ENCODE data around the gene DGKQ. TPM values are rescaled to one million over a fixed set of nuclear protein-coding genes. Genes with fewer than 3 reads are reported as not detected.
A peak's percentile ranks its signal among the peaks of the same experiment; 100 is the strongest.

The DGKQ gene
- total RNA-seq, 1 experiment from 2014 or later = 22.0 TPM

DNA sequence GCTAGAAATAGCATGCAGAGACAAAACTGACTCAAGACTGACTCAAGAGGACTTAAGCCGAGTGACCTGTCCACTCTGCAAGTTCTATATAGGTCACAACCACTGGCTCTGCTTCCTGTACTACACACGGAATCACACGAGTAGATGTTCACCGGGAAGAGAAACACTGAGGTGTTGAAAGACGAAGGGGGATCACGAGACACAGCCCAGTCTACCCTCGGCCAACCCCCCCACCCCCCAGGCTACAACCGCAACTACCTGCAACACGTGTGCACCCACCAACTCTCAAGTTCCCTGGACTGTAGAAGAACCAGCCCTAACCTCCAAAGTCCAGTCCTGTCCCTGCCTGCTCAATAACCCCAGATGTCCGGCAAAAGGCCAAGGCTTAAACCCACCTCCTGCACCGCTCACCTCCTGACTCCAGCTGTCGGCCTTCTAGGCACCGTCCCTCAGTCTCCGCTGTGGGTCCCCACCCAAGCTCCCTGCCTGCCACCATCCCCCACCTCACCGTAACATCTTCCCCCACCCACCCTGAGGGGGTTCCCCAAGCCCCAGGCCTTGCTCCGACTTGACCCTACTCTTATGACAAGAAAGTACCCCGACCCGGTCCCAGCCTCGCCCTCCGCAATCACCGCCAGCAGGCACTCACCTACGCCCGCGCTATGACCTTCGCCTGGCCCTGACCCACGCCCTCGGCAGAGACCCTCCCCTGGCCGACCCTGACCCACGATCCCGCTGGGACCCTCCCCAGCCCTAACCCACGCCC, 42.0 kb downstream of the DGKQ start:
- Histone ChIP-seq H3K4me2 (ENCODE audit: low read length) (peak overlapping the region; percentile 100), H3K27me3 (ENCODE audit: insufficient read depth, low read length) (no peaks in the 10 kb centered on the region), H3K9ac (ENCODE audit: low read length) (peak overlapping the region; percentile 99), H3K4me3 (replicated peaks in 1 of 2; ENCODE audit: low read depth in 1 of 2, low read length in 2 of 2) (peak overlapping the region; percentile 91 to 98), H3K9me2 (ENCODE audit: insufficient read depth) (no peaks in the 10 kb centered on the region), H3K4me1 (ENCODE audit: control insufficient read depth in 1 of 2, insufficient read depth in 2 of 2, low read length in 2 of 2) (peaks cover 6 to 14% of the 10 kb centered on the region in 2 experiments; a peak in 3 of 4 replicates), H4K20me1 (ENCODE audit: insufficient read depth) (no peaks in the 10 kb centered on the region), H3K36me3 (ENCODE audit: control insufficient read depth in 1 of 2, insufficient read depth in 2 of 2, low read length in 2 of 2) (no peaks in the 10 kb centered on the region), H3K27ac (ENCODE audit: low read depth, low read length) (peak overlapping the region; percentile 84), H2AFZ (ENCODE audit: low read depth, low read length, poor library complexity, severe bottlenecking) (no peak overlapping the region), H3K9me3 (ENCODE audit: control insufficient read depth in 1 of 2, insufficient read depth in 1 of 2, low read depth in 1 of 2, low read length in 2 of 2) (no peaks in the 10 kb centered on the region), H3K79me2 (ENCODE audit: insufficient read depth, low read length) (peaks cover 58% of the 10 kb centered on the region)
- DNase-seq (ENCODE audit: low read depth, low spot score) (no peak), ATAC-seq (0 out of 2 replicates have a peak, but pooled peaks have one; percentile 6)
- TF ChIP-seq ZNF274 (IDR thresholded peaks at IDR 0.05; ENCODE audit: low read depth, low read length) (no peak), EZH2phosphoT487 (IDR thresholded peaks at IDR 0.05; ENCODE audit: borderline replicate concordance) (no peak), CEBPB (IDR thresholded peaks at IDR 0.05; ENCODE audit: low read depth) (no peak)
- TF ChIP-seq, protein P1, sequence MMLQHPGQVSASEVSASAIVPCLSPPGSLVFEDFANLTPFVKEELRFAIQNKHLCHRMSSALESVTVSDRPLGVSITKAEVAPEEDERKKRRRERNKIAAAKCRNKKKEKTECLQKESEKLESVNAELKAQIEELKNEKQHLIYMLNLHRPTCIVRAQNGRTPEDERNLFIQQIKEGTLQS (IDR thresholded peaks at IDR 0.05) = no peak
- intact Hi-C loops (cut with micrococcal nuclease) = no loop called here
- ChIA-PET POLR2A (no interaction called here), CTCF (interaction anchor here (1.0 to 1.2 kb wide), 2 partner anchors 56 to 189 kb away, joined by 3 to 7 read pairs; partner anchors contain the start of gene IDUA), RAD21 (ENCODE audit: low non-redundant PET in 1 of 2, low total read pairs in 2 of 2, uncharacterized antibody in 2 of 2, unreplicated experiment in 2 of 2) (no interaction called here)
- BruUV-seq (replicated peaks) = no TSS peak

DNA sequence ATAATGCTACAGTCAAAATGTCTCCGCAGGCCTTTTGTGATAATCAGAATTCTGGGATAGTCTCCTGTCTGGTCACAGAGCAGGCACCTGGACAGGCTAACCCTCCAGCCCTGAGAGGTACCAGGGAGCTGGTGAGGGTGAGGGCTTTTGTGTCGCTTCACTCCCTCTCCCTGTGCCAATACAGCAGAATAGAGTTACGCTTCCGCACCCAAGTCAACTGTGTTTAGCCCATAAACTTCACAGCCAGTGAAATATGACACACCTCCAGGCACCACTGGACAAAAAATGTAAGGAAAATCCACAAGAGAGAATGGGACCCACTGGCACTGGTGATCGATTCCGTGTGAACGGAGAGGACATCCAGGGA, 42.6 kb downstream of the DGKQ start:
- no peak for TF ChIP-seq JUND (IDR thresholded peaks at IDR 0.05)
- TF ChIP-seq, protein P1 (IDR thresholded peaks at IDR 0.05) = no peak
- no peak for TF ChIP-seq TCF7L2 (IDR thresholded peaks at IDR 0.05; ENCODE audit: borderline replicate concordance, extremely low read depth, insufficient read depth, insufficient read length)
- no peak for TF ChIP-seq ZNF274 (IDR thresholded peaks at IDR 0.05; ENCODE audit: low read depth, low read length)
- no peak for TF ChIP-seq YY1 (IDR thresholded peaks at IDR 0.05; ENCODE audit: extremely low read depth, insufficient replicate concordance, low read depth, low read length)
- TF ChIP-seq SIN3A (IDR thresholded peaks at IDR 0.05; ENCODE audit: low read depth) = no peak
- TF ChIP-seq EZH2 (IDR thresholded peaks at IDR 0.05) = no peak
- TF ChIP-seq SP1 (IDR thresholded peaks at IDR 0.05; ENCODE audit: low read depth) = no peak
- no peak for TF ChIP-seq EZH2phosphoT487 (IDR thresholded peaks at IDR 0.05; ENCODE audit: borderline replicate concordance)
- TF ChIP-seq CEBPB (IDR thresholded peaks at IDR 0.05; ENCODE audit: low read depth) = no peak
- TF ChIP-seq, protein P2, sequence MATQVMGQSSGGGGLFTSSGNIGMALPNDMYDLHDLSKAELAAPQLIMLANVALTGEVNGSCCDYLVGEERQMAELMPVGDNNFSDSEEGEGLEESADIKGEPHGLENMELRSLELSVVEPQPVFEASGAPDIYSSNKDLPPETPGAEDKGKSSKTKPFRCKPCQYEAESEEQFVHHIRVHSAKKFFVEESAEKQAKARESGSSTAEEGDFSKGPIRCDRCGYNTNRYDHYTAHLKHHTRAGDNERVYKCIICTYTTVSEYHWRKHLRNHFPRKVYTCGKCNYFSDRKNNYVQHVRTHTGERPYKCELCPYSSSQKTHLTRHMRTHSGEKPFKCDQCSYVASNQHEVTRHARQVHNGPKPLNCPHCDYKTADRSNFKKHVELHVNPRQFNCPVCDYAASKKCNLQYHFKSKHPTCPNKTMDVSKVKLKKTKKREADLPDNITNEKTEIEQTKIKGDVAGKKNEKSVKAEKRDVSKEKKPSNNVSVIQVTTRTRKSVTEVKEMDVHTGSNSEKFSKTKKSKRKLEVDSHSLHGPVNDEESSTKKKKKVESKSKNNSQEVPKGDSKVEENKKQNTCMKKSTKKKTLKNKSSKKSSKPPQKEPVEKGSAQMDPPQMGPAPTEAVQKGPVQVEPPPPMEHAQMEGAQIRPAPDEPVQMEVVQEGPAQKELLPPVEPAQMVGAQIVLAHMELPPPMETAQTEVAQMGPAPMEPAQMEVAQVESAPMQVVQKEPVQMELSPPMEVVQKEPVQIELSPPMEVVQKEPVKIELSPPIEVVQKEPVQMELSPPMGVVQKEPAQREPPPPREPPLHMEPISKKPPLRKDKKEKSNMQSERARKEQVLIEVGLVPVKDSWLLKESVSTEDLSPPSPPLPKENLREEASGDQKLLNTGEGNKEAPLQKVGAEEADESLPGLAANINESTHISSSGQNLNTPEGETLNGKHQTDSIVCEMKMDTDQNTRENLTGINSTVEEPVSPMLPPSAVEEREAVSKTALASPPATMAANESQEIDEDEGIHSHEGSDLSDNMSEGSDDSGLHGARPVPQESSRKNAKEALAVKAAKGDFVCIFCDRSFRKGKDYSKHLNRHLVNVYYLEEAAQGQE (IDR thresholded peaks at IDR 0.05; ENCODE audit: low read depth) = no peak
- no peak for TF ChIP-seq ZFX (IDR thresholded peaks at IDR 0.05)
- TF ChIP-seq ELF1 (IDR thresholded peaks at IDR 0.05; ENCODE audit: borderline replicate concordance, low read depth) = no peak
- TF ChIP-seq POLR2A (IDR thresholded peaks at IDR 0.05; ENCODE audit: borderline replicate concordance, extremely low read depth, insufficient read depth, insufficient read length) = no peak
- TF ChIP-seq FOSL1 (IDR thresholded peaks at IDR 0.05; ENCODE audit: low read depth) = no peak
- DNase-seq (ENCODE audit: low read depth, low spot score) (no peak), ATAC-seq (no peak)
- Histone ChIP-seq H2AFZ (ENCODE audit: low read depth, low read length, poor library complexity, severe bottlenecking) (no peak overlapping the region), H3K27me3 (ENCODE audit: insufficient read depth, low read length) (no peaks in the 10 kb centered on the region), H3K4me2 (ENCODE audit: low read length) (peak overlapping the region; percentile 100), H4K20me1 (ENCODE audit: insufficient read depth) (no peaks in the 10 kb centered on the region), H3K27ac (ENCODE audit: low read depth, low read length) (peak overlapping the region; percentile 84; the same call in 1 of the 2 replicates), H3K4me3 (replicated peaks in 1 of 2; ENCODE audit: low read depth in 1 of 2, low read length in 2 of 2) (peak overlapping the region; percentile 91 to 98), H3K9me3 (ENCODE audit: control insufficient read depth in 1 of 2, insufficient read depth in 1 of 2, low read depth in 1 of 2, low read length in 2 of 2) (no peaks in the 10 kb centered on the region), H3K9ac (ENCODE audit: low read length) (peak overlapping the region; percentile 99), H3K36me3 (ENCODE audit: control insufficient read depth in 1 of 2, insufficient read depth in 2 of 2, low read length in 2 of 2) (no peaks in the 10 kb centered on the region), H3K9me2 (ENCODE audit: insufficient read depth) (no peaks in the 10 kb centered on the region), H3K4me1 (ENCODE audit: control insufficient read depth in 1 of 2, insufficient read depth in 2 of 2, low read length in 2 of 2) (peaks cover 6 to 14% of the 10 kb centered on the region in 2 experiments; a peak in 3 of 4 replicates), H3K79me2 (ENCODE audit: insufficient read depth, low read length) (peaks cover 63% of the 10 kb centered on the region)
- CTCF ChIA-PET = no interaction called here
- RAD21 ChIA-PET (ENCODE audit: low non-redundant PET in 1 of 2, low total read pairs in 2 of 2, uncharacterized antibody in 2 of 2, unreplicated experiment in 2 of 2) = no interaction called here
- intact Hi-C loops (cut with micrococcal nuclease) = no loop called here
- TSS peak; percentile 82 for BruUV-seq (replicated peaks)
- POLR2A ChIA-PET = no interaction called here
